Choroid plexus epithelial cell (primary cell): ENCODE data around the gene KCNF1.

Source experiments
- DNase-seq: peaks from one replicate; pipeline ENCODE4 v3.0.0-alpha.2; 2010; ENCODE audit warnings: low read depth
- H3K4me3 ChIP-seq: 2 replicates; pipeline ENCODE4 v1.5.1; 2011; ENCODE audit warnings: low read depth, mild to moderate bottlenecking, control low read depth, low read length, moderate library complexity
- CTCF ChIP-seq: conservative IDR thresholded peaks from 2 replicates; pipeline ENCODE4 v1.5.1; 2011; ENCODE audit warnings: low read depth, mild to moderate bottlenecking, control low read depth, inconsistent platforms, low read length, moderate library complexity

The KCNF1 gene

GRCh38 chr2:10924859-10925258 lies 13.1 kb downstream of the KCNF1 start:
- no peak overlapping the region for H3K4me3 ChIP-seq
- DNase-seq, result no peak
- no peak for TF ChIP-seq CTCF

GRCh38 chr2:10926191-10926820 lies 14.6 kb downstream of the KCNF1 start:
- no peak for TF ChIP-seq CTCF
- no peak overlapping the region for H3K4me3 ChIP-seq
- DNase-seq, result no peak

GRCh38 chr2:10930721-10931516 lies 19.2 kb downstream of the KCNF1 start:
- H3K4me3 ChIP-seq, result no peak overlapping the region
- DNase-seq, result no peak
- no peak for TF ChIP-seq CTCF

GRCh38 chr2:10931710-10932255 lies 20.0 kb downstream of the KCNF1 start:
- no peak overlapping the region for H3K4me3 ChIP-seq
- TF ChIP-seq CTCF, result no peak
- no peak for DNase-seq

- TF ChIP-seq CTCF, result no peak
- DNase-seq, result no peak
These were observed 20.8 kb downstream of the KCNF1 start for GRCh38 chr2:10932345-10933151.

GRCh38 chr2:10933700-10934225 lies 22.0 kb downstream of the KCNF1 start:
- no peak overlapping the region for H3K4me3 ChIP-seq
- no peak for TF ChIP-seq CTCF
- no peak for DNase-seq

More at GRCh38 chr2:10932345-10933151, 20.8 kb downstream of the KCNF1 start:
- no peak overlapping the region for H3K4me3 ChIP-seq
